Mucosa of stomach (tissue), 1 donor: ENCODE data around the gene RXFP2.

Experiments used
- H3K27me3 ChIP-seq: one replicate; pipeline ENCODE4 v1.7.0; 2013; ENCODE audit warnings: mild to moderate bottlenecking, low read length; ENCODE audit not compliant: control insufficient read depth, insufficient read depth
- H3K36me3 ChIP-seq: one replicate; pipeline ENCODE4 v1.7.0; 2013; ENCODE audit warnings: low read length; ENCODE audit not compliant: control insufficient read depth, insufficient read depth
- H3K4me1 ChIP-seq: one replicate; pipeline ENCODE4 v1.7.0; 2013; ENCODE audit warnings: mild to moderate bottlenecking, low read length; ENCODE audit not compliant: control insufficient read depth, insufficient read depth
- H3K4me3 ChIP-seq: one replicate; pipeline ENCODE4 v1.7.0; 2013; ENCODE audit warnings: low read length
- H3K9ac ChIP-seq: one replicate; pipeline ENCODE4 v1.7.0; 2013; ENCODE audit warnings: mild to moderate bottlenecking, low read length, moderate library complexity
- H3K9me3 ChIP-seq: one replicate; pipeline ENCODE4 v1.7.0; 2013; ENCODE audit warnings: mild to moderate bottlenecking, low read length, moderate library complexity; ENCODE audit not compliant: control insufficient read depth
- donor health status: Pancreatic carcinoma.

The RXFP2 gene

GRCh38 chr13:31739226-31739625 is at the start of gene RXFP2:
TSS of gene RXFP2 (plus strand) at chr13:31739526. CDS start at chr13:31739613, 87 bp downstream.
- Histone ChIP-seq H3K4me1 (no peaks in the 10 kb centered on the region), H3K9me3 (no peaks in the 10 kb centered on the region), H3K36me3 (no peaks in the 10 kb centered on the region), H3K4me3 (no peak within 1 kb of the TSS), H3K27me3 (no peaks in the 10 kb centered on the region), H3K9ac (no peak within 1 kb of the TSS)

GRCh38 chr13:31697290-31697689 is 42.0 kb upstream of the RXFP2 start:
- H3K36me3 ChIP-seq = no peaks in the 10 kb centered on the region
- no peak overlapping the region for H3K9ac ChIP-seq
- H3K4me1 ChIP-seq = no peaks in the 10 kb centered on the region
- H3K27me3 ChIP-seq = no peaks in the 10 kb centered on the region
- H3K9me3 ChIP-seq = no peaks in the 10 kb centered on the region
- H3K4me3 ChIP-seq = no peak overlapping the region

- Histone ChIP-seq H3K36me3 (no peaks in the 10 kb centered on the region), H3K27me3 (no peaks in the 10 kb centered on the region), H3K9ac (no peak overlapping the region), H3K4me1 (no peaks in the 10 kb centered on the region), H3K4me3 (no peak overlapping the region), H3K9me3 (no peaks in the 10 kb centered on the region)
Measured at GRCh38 chr13:31699650-31700049, 39.7 kb upstream of the RXFP2 start.

GRCh38 chr13:31703780-31704179 is 35.5 kb upstream of the RXFP2 start:
- Histone ChIP-seq H3K9ac (no peak overlapping the region), H3K27me3 (no peaks in the 10 kb centered on the region), H3K4me3 (no peak overlapping the region), H3K9me3 (no peaks in the 10 kb centered on the region), H3K4me1 (no peaks in the 10 kb centered on the region), H3K36me3 (no peaks in the 10 kb centered on the region)

- Histone ChIP-seq H3K4me1 (no peaks in the 10 kb centered on the region), H3K9ac (no peak overlapping the region), H3K36me3 (no peaks in the 10 kb centered on the region), H3K27me3 (no peaks in the 10 kb centered on the region), H3K9me3 (no peaks in the 10 kb centered on the region), H3K4me3 (no peak overlapping the region)
Measured at GRCh38 chr13:31706105-31706504, 33.2 kb upstream of the RXFP2 start.

GRCh38 chr13:31717583-31717982 is 21.7 kb upstream of the RXFP2 start:
- H3K4me3 ChIP-seq = no peak overlapping the region
- H3K9me3 ChIP-seq = no peaks in the 10 kb centered on the region
- H3K9ac ChIP-seq = no peak overlapping the region
- no peaks in the 10 kb centered on the region for H3K36me3 ChIP-seq
- H3K4me1 ChIP-seq = no peaks in the 10 kb centered on the region
- H3K27me3 ChIP-seq = no peaks in the 10 kb centered on the region

- H3K36me3 ChIP-seq = no peaks in the 10 kb centered on the region
- H3K27me3 ChIP-seq = no peaks in the 10 kb centered on the region
- no peaks in the 10 kb centered on the region for H3K4me1 ChIP-seq
- H3K4me3 ChIP-seq = no peak overlapping the region
- no peak overlapping the region for H3K9ac ChIP-seq
- no peaks in the 10 kb centered on the region for H3K9me3 ChIP-seq
Measured at GRCh38 chr13:31719214-31719613, 20.1 kb upstream of the RXFP2 start.

GRCh38 chr13:31722673-31723072 is 16.7 kb upstream of the RXFP2 start:
- Histone ChIP-seq H3K9me3 (no peaks in the 10 kb centered on the region), H3K36me3 (no peaks in the 10 kb centered on the region), H3K27me3 (no peaks in the 10 kb centered on the region), H3K4me3 (no peak overlapping the region), H3K4me1 (no peaks in the 10 kb centered on the region), H3K9ac (no peak overlapping the region)

- H3K4me3 ChIP-seq = no peak overlapping the region
- H3K27me3 ChIP-seq = no peaks in the 10 kb centered on the region
- H3K36me3 ChIP-seq = no peaks in the 10 kb centered on the region
- H3K4me1 ChIP-seq = no peaks in the 10 kb centered on the region
- no peak overlapping the region for H3K9ac ChIP-seq
- H3K9me3 ChIP-seq = no peaks in the 10 kb centered on the region
Measured at GRCh38 chr13:31725841-31726240, 13.5 kb upstream of the RXFP2 start.

GRCh38 chr13:31731921-31732320 is 7.4 kb upstream of the RXFP2 start:
- no peaks in the 10 kb centered on the region for H3K4me1 ChIP-seq
- H3K9me3 ChIP-seq = no peaks in the 10 kb centered on the region
- no peak overlapping the region for H3K9ac ChIP-seq
- H3K36me3 ChIP-seq = no peaks in the 10 kb centered on the region
- no peak overlapping the region for H3K4me3 ChIP-seq
- H3K27me3 ChIP-seq = no peaks in the 10 kb centered on the region

GRCh38 chr13:31733066-31733465 is 6.3 kb upstream of the RXFP2 start:
- Histone ChIP-seq H3K36me3 (no peaks in the 10 kb centered on the region), H3K4me3 (no peak overlapping the region), H3K9ac (no peak overlapping the region), H3K27me3 (no peaks in the 10 kb centered on the region), H3K4me1 (no peaks in the 10 kb centered on the region), H3K9me3 (no peaks in the 10 kb centered on the region)

GRCh38 chr13:31733647-31734046 is 5.7 kb upstream of the RXFP2 start:
- Histone ChIP-seq H3K4me1 (no peaks in the 10 kb centered on the region), H3K36me3 (no peaks in the 10 kb centered on the region), H3K4me3 (no peak overlapping the region), H3K9me3 (no peaks in the 10 kb centered on the region), H3K9ac (no peak overlapping the region), H3K27me3 (no peaks in the 10 kb centered on the region)

GRCh38 chr13:31742097-31742734 is 2.9 kb downstream of the RXFP2 start:
- no peak overlapping the region for H3K4me3 ChIP-seq
- H3K9ac ChIP-seq = no peak overlapping the region
- no peaks in the 10 kb centered on the region for H3K9me3 ChIP-seq
- no peaks in the 10 kb centered on the region for H3K27me3 ChIP-seq
- H3K36me3 ChIP-seq = no peaks in the 10 kb centered on the region
- no peaks in the 10 kb centered on the region for H3K4me1 ChIP-seq
